ENCODE data around the gene NMT1.

NMT1 gene

GRCh38 chr17:45150911-45151809 is 90.0 kb downstream of the NMT1 start (continued):
- TF ChIP-seq, protein P1, sequence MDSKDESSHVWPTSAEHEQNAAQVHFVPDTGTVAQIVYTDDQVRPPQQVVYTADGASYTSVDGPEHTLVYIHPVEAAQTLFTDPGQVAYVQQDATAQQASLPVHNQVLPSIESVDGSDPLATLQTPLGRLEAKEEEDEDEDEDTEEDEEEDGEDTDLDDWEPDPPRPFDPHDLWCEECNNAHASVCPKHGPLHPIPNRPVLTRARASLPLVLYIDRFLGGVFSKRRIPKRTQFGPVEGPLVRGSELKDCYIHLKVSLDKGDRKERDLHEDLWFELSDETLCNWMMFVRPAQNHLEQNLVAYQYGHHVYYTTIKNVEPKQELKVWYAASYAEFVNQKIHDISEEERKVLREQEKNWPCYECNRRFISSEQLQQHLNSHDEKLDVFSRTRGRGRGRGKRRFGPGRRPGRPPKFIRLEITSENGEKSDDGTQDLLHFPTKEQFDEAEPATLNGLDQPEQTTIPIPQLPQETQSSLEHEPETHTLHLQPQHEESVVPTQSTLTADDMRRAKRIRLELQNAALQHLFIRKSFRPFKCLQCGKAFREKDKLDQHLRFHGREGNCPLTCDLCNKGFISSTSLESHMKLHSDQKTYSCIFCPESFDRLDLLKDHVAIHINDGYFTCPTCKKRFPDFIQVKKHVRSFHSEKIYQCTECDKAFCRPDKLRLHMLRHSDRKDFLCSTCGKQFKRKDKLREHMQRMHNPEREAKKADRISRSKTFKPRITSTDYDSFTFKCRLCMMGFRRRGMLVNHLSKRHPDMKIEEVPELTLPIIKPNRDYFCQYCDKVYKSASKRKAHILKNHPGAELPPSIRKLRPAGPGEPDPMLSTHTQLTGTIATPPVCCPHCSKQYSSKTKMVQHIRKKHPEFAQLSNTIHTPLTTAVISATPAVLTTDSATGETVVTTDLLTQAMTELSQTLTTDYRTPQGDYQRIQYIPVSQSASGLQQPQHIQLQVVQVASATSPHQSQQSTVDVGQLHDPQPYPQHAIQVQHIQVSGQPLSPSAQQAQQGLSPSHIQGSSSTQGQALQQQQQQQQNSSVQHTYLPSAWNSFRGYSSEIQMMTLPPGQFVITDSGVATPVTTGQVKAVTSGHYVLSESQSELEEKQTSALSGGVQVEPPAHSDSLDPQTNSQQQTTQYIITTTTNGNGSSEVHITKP (tag by site-specific recombination; IDR thresholded peaks at IDR 0.05): peak; percentile 72
- TF ChIP-seq ZNF394 (tag by site-specific recombination; IDR thresholded peaks at IDR 0.05; ENCODE audit: borderline replicate concordance): no peak
- no peak for TF ChIP-seq HOXC10 (CRISPR knock-in tag; IDR thresholded peaks at IDR 0.05)
- no peak for TF ChIP-seq ZNF211 (tag by site-specific recombination; IDR thresholded peaks at IDR 0.05; ENCODE audit: low read depth)
- TF ChIP-seq ZNF473 (tag by site-specific recombination; IDR thresholded peaks at IDR 0.05): no peak
- TF ChIP-seq GFI1B (tag by site-specific recombination; IDR thresholded peaks at IDR 0.05): no peak
- TF ChIP-seq ZNF324 (tag by site-specific recombination; IDR thresholded peaks at IDR 0.05): no peak
- TF ChIP-seq KLF1 (tag by site-specific recombination; IDR thresholded peaks at IDR 0.05): no peak
- TF ChIP-seq ZNF76 (tag by site-specific recombination; IDR thresholded peaks at IDR 0.05; ENCODE audit: borderline replicate concordance, low read depth): no peak
- TF ChIP-seq ZNF175 (tag by site-specific recombination; IDR thresholded peaks at IDR 0.05): no peak
- peak; percentile 63; the same call in 1 of the 2 replicates for TF ChIP-seq SCRT2 (tag by site-specific recombination; IDR thresholded peaks at IDR 0.05)
- TF ChIP-seq ZNF645 (tag by site-specific recombination; IDR thresholded peaks at IDR 0.05): no peak
- TF ChIP-seq HOXD13 (CRISPR knock-in tag; IDR thresholded peaks at IDR 0.05; ENCODE audit: borderline replicate concordance): no peak
- no peak for TF ChIP-seq ZNF518A (tag by site-specific recombination; conservative IDR thresholded peaks at IDR 0.05; ENCODE audit: low read depth)
- peak; percentile 54 for TF ChIP-seq FEZF1 (tag by site-specific recombination; IDR thresholded peaks at IDR 0.05)
- TF ChIP-seq ZNF140 (tag by site-specific recombination; IDR thresholded peaks at IDR 0.05): no peak
- TF ChIP-seq PRDM2 (tag by site-specific recombination; IDR thresholded peaks at IDR 0.05; ENCODE audit: borderline replicate concordance): no peak

Data from HEK293 (cell line).